ENCODE data around the gene ZNF217.
"Not testable (repeated sequence)": the region's sequence is repeated elsewhere in the genome, so short reads cannot be mapped to it uniquely, and the experiment has no call there.

Gene ZNF217

DNA sequence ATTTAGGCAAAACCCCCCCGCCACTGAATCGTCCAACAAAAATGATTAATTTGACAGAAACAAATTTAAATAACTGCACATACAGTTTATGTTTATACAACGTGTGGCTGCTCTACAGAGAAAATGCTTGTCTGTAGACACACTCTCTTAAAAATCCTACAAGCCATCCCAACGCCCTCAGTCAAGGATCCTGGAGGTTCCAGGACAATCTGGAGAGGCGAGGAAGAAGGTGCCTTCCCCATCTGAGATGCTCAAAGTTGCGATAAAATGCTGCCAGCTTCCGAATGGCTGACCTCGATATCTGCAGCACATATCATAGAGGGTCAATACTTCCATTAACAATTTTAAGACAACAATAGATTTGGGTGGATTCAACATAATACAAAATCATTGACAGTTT is 25.3 kb downstream of the ZNF217 start:
- DNase-seq (ENCODE audit: low read depth in 2 of 2), result no peak

DNA sequence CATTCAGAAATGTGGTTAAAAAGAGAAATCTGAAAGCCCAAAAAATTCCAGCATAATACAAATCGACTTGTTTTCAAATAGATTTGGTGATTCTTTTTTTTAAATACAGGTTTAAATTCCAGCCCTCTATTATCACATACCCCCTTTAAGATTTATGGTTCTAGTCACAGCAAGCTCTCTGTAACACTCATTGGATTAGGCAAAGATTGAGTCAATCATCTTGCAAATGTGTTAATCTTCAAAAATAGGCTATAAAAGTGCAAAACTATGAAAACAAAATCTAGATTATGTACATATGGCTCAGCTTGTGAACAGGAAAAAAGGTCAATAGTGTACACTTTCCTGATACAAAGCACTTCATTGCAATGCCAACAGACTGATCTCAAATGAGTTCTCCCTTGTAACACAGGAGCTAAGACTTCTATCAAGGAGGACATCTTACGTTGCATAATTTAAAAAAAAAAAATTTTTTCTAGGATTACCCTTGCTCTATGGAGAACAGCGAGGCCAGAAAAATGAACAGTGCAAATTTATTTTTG is 26.2 kb downstream of the ZNF217 start:
- DNase-seq (ENCODE audit: low read depth in 2 of 2), result no peak

DNA sequence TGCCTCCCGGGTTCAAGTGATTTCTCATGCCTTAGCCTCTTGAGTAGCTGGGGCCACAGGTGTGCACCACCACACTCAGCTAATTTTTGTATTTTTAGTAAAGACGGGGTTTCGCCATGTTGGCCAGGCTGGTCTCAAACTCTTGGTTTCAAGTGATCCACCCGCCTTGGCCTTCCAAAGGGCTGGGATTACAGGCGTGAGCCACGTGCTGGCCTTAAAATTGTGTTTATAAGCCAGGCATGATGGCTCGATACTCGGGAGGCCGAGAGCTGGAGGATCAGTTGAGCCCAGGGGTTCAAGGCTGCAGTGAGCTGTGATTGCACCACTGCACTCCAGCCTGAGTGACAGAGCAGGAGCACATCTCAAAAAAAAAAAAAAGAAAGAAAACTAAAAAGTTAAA is 27.0 kb downstream of the ZNF217 start:
- DNase-seq (ENCODE audit: low read depth in 2 of 2), result not testable (repeated sequence)

DNA sequence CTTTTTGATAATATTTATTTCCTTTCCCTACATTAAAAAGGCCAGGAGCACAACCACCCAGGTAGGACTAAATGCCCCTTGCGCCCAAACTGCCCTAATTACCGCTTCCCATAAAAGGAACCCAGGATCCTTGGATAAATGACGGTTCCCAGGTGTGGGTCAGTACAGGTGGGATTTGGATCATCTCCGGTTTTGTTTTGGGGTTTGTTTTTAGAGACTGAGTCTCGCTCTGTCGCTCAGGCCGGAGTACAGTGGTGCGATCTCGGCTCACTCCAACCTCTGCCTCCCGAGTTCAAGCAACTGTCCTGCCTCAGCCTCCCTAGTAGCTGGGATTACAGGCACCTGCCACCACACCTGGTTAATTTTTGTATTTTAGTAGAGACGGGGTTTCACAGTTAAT is 28.4 kb downstream of the ZNF217 start:
- DNase-seq (ENCODE audit: low read depth in 2 of 2), result no peak

DNA sequence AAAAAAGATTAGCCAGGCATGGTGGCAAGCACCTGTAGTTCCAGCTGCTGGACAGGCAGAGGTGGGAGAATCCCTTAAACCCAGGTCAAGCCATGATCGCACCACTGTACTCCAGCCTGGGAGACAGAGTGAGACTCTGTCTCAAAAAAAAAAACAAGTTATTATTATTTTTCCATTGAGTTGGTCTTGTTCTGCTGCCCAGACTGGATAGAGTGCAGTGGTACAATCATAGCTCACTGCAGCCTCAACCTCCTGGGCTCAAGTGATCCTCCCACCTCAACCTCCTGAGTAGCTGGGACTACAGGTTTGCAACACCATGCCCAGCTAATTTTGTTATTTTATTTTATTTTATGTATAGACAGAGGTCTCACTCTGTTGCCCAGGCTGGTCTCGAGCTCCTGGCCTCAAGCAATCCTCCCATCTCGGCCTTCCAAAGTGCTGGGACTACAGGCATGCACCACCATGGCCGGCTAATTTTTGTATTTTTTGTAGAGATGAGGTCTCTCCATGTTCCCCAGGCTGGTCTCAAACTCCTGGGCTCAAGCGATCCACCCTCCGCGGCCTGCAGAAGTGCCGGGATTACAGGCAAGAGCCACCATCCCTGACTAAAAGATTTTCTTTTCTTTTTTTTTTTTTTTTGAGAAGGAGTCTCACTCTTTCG is 31.4 kb downstream of the ZNF217 start:
- not testable (repeated sequence) for DNase-seq (ENCODE audit: low read depth in 2 of 2)

DNA sequence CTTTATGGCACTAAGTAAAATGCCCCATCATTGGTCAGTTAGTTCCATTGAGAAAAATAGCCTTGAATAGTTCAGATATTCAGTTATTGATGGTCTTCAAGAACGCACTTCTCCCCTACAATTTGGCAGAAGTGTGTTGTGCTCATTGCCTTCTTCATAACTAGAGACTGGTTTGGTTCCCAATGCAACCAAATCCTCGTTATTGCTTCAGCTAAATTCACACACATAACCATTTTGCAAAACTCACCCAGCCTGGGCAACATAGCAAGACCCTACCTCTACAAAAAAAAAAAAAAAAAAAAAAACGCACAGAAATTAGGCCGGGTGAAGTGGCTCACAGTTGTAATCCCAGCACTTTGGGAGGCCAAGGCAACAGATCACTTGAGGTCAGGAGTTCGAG is 32.1 kb downstream of the ZNF217 start:
- DNase-seq (ENCODE audit: low read depth in 2 of 2), result no peak

GRCh38 chr20:53559816-53560215 is 33.8 kb downstream of the ZNF217 start:
- DNase-seq (ENCODE audit: low read depth in 2 of 2), result no peak

DNA sequence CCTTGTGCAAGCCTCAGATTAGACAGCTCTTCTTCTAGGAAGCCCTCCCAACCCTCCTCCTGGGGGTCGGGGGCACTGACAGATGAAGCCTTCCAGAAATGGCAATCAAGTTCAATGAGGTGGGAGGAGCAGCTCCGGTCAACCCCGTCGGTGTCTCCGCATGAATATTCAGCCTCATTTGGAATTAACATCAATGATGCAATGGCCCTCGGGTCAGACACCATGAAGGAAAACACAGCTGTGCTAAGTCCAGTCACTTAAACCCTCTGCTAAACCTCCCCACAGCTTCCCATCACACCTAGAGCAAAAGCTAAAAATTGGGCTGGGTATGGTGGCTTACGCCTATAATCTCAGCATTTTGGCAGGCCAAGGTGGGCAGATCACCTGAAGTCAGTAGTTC is 36.5 kb downstream of the ZNF217 start:
- no peak for DNase-seq (ENCODE audit: low read depth in 2 of 2)

GRCh38 chr20:53556267-53556897 is 37.3 kb downstream of the ZNF217 start:
- no peak for DNase-seq (ENCODE audit: low read depth in 2 of 2)

- no peak for DNase-seq (ENCODE audit: low read depth in 2 of 2)
Measured at GRCh38 chr20:53555816-53556215, 37.8 kb downstream of the ZNF217 start.

- DNase-seq (ENCODE audit: low read depth in 2 of 2), result no peak
Measured at GRCh38 chr20:53555081-53555480, 38.6 kb downstream of the ZNF217 start.

DNA sequence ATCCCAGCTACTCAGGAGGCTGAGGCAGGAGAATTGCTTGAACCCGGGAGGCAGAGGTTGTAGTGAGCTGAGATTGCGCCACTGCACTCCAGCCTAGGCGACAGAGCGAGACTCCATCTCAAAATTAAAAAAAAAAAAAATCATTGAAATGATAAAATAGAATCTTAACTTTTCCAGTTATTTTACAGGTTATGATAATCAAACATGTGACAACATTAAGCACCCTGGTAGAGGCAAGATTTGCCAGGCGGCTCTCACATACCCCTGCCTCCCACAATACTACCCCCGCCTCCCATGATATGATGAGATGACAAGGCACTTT is 41.1 kb downstream of the ZNF217 start:
- DNase-seq (ENCODE audit: low read depth in 2 of 2), result not testable (repeated sequence)

- DNase-seq (ENCODE audit: low read depth in 2 of 2), result not testable (repeated sequence)
Measured at GRCh38 chr20:53551719-53552571, 41.7 kb downstream of the ZNF217 start.

DNA sequence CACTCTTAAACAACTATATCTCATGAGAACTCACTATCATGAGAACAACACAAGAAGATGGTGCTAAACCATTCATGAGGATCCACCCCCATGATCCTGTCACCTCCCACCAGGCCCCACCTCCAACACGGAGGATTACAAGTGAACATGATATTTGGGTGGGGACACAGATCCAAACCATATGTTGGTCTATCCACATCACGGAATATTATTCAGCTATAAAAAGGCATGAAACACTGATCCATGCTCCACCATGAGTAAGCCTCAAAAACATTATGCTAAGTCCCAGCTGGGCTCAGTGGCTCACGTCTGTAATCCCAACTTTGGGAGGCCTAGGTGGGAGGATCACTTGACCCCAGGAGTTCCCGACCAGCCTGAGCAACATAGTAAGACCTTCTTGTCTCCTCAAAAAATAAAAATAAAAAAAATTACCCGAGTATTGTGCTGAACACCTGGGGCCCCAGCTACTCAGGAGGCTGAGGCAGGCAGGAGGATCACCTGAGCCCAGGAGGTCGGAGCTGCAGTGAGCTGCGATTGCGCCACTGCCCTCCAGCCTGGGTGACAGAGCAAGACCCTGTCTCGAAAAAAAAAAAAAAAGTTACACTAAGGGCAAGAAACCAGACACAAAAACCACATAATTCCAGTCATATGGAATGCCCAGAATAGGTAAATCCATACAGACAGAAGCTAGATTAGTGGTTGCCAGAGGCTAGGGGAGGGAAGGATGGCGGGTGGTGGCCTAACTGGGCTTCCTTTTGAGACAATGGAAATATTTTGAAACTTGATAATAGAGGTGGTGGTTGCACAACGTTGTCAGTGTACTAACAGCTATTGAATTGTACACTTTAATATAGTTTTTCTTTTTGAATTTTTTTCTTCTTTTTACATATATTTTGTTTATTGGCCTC is 43.1 kb downstream of the ZNF217 start:
- DNase-seq (ENCODE audit: low read depth in 2 of 2), result no peak

DNA sequence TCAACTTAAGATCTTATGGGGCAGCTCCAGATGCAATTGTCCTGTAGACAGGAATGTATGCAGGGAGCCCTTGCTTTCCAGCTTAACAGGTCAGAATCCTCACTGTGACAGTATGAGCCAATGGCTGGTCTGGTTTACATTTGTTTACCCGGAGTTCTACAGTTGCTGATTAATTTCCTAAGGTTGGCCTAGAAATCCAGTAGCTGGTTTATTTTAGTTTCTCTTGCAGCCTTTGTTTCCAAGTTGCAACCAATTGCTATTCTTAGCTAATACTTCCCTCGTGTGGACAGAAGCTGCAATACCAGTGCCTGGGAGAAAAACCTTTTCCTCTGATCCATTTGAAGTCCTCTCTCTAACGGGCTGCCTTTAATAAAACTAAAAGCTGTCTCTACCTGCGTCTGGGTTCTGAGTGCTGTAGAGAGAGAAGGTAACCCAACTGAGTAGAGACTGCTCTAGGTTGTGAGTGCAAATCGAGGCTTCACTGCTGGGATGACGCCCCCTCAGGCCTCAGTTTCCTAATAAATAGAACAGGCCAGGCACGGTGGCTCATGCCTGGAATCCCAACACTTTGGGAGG is 45.9 kb downstream of the ZNF217 start:
- DNase-seq (ENCODE audit: low read depth in 2 of 2), result no peak

GRCh38 chr20:53539516-53539915 is 54.1 kb downstream of the ZNF217 start:
- DNase-seq (ENCODE audit: low read depth in 2 of 2), result no peak

- not testable (repeated sequence) for DNase-seq (ENCODE audit: low read depth in 2 of 2)
Measured at GRCh38 chr20:53536382-53536781, 57.3 kb downstream of the ZNF217 start.

- no peak for DNase-seq (ENCODE audit: low read depth in 2 of 2)
Measured at GRCh38 chr20:53535878-53536277, 57.8 kb downstream of the ZNF217 start.

DNA sequence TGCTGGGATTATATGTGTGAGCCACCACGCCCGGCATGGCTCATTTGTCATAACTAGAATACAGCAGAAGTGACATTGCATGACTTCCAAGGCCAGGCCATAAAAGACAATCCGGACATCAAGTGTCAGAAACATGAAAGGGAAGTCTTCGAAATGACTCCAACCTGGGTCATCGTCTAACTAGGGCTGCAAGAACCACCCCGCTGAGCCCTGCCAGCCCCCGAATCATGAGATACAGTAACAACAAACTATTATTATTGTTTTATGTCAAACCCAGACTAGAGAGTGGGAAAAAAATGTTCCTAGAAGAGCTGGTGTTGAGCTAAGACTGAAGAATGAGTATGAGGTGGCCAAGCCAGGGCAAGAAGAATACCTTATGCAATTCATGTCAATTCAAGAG is 59.6 kb downstream of the ZNF217 start:
- no peak for DNase-seq (ENCODE audit: low read depth in 2 of 2)

GRCh38 chr20:53533500-53533899 is 60.1 kb downstream of the ZNF217 start:
- no peak for DNase-seq (ENCODE audit: low read depth in 2 of 2)

DNA sequence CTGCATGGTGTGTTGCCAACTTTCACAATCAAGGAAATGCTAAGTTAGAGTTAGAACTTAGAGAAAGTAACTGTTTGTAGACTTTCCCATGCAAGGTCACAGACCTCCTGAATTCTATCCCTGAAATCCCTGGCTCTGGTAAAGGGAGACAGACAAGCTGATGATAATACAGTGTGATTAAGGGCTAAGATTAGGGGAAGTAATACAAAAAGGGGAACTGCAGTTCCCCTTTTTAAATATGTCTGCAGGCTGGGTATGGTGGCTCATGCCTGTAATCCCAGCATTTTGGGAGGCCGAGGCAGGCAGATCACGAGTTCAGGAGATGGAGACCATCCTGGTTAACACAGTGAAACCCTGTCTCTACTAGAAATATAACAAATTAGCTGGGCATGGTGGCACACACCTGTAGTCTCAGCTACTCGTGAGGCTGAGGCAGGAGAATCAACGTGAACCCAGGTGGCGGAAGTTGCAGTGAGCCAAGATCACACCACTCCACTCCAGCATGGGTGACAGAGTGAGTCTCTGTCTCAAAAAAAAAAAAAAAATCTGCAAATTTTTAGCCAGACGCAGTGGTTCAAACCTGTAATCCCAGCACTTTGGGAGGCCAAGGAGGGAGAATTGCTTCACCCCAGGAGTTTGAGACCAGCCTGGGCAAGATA is 60.9 kb downstream of the ZNF217 start:
- not testable (repeated sequence) for DNase-seq (ENCODE audit: low read depth in 2 of 2)
